Stimulated activated CD4-positive, alpha-beta T cell treated with anti-CD3 and anti-CD28 coated beads, TNF-alpha, amount 100 ng/mL, for 1 hour (primary cell): ENCODE results near the gene SAMSN1.

Experiments used
- DNase-seq, 3 donors: peaks; one replicate each; pipeline ENCODE4 v3.0.0-alpha.2; 2020; ENCODE audit warnings: low read depth in 3 of 3, low spot score in 1 of 3

The SAMSN1 gene

GRCh38 chr21:14435423-14435822 lies 110.7 kb downstream of the SAMSN1 start:
- no peak for DNase-seq
